B cell (primary cell): ENCODE data around the gene KLHL11. TPM values are rescaled to one million over a fixed set of nuclear protein-coding genes. Genes with fewer than 3 reads are reported as not detected.

ENCODE experiments used
- ATAC-seq: fragments of 200-7000 bp; cut with Tn5 transposase; one replicate; pipeline ENCODE4 v1.10.0; 2021; ENCODE audit warnings: low read depth, mild to moderate bottlenecking, moderate number of reproducible peaks, moderate library complexity
- CTCF ChIA-PET: fragments of 350-600 bp; sonication (Branson Sonifier 250); formaldehyde crosslinking; loops from one replicate; lab custom pipeline; 2021; ENCODE audit warnings: antibody characterized with exemption, inconsistent platforms; lab: Charles Lee
- POLR2A ChIA-PET: fragments of 350-600 bp; sonication (Branson Sonifier 250); formaldehyde crosslinking; loops from one replicate; lab custom pipeline; 2021; ENCODE audit warnings: antibody characterized with exemption; lab: Charles Lee
- DNase-seq: peaks from one replicate; pipeline ENCODE4 v3.0.0; 2013
- H2AFZ ChIP-seq: 2 replicates; pipeline ENCODE4 v1.6.1; 2012; ENCODE audit warnings: mild to moderate bottlenecking, low read depth, low read length; ENCODE audit not compliant: insufficient read depth, poor library complexity, severe bottlenecking
- H3K27ac ChIP-seq, 2 donors: 1 replicate in 1 of 2; 2 replicates in 1 of 2; pipeline ENCODE4 v1.5.1; 2012 to 2013; ENCODE audit warnings: low read length in 2 of 2, mild to moderate bottlenecking in 2 of 2, moderate library complexity in 1 of 2
- H3K27me3 ChIP-seq, 4 experiments: fragments of 200-600 bp in 1 of 4; sonication (generic) in 1 of 4; replicated peaks in 1 of 4; 1 replicate in 2 of 4; 2 replicates in 2 of 4; pipeline versions ENCODE4 v1.6.1 to v1.7.0; 2013 to 2016; ENCODE audit warnings: low read length in 3 of 4, mild to moderate bottlenecking in 2 of 4, mixed read lengths in 1 of 4, moderate library complexity in 1 of 4; ENCODE audit not compliant: insufficient read depth in 4 of 4, control insufficient read depth in 3 of 4; ENCODE audit errors: control extremely low read depth in 1 of 4
- H3K36me3 ChIP-seq, 2 experiments: replicated peaks in 1 of 2; 1 replicate in 1 of 2; 2 replicates in 1 of 2; pipeline versions ENCODE4 v1.6.1 to v1.7.1; 2013; ENCODE audit warnings: low read length in 1 of 2; ENCODE audit not compliant: insufficient read depth in 2 of 2, control insufficient read depth in 1 of 2; ENCODE audit errors: control extremely low read depth in 1 of 2, extremely low read depth in 1 of 2
- H3K4me1 ChIP-seq, 2 donors: fragments of 200-600 bp in 1 of 2; sonication (generic) in 1 of 2; 1 replicate in 1 of 2; 2 replicates in 1 of 2; pipeline versions ENCODE4 v1.5.1 to v1.6.1; 2013 to 2017; ENCODE audit warnings: low read length in 2 of 2; ENCODE audit not compliant: control insufficient read depth in 2 of 2, insufficient read depth in 2 of 2
- H3K4me2 ChIP-seq: replicated peaks from 2 replicates; pipeline ENCODE3; 2012; ENCODE audit warnings: mild to moderate bottlenecking, low read depth, low read length; ENCODE audit not compliant: poor library complexity, severe bottlenecking
- H3K4me3 ChIP-seq, 5 experiments: fragments of 200-600 bp in 1 of 5; sonication (generic) in 1 of 5; 1 replicate in 3 of 5; 2 replicates in 2 of 5; pipeline versions ENCODE4 v1.5.1 to v1.7.0; 2011 to 2016; ENCODE audit warnings: low read length in 4 of 5, mild to moderate bottlenecking in 4 of 5, low read depth in 2 of 5, control low read depth in 1 of 5, moderate library complexity in 1 of 5; ENCODE audit not compliant: insufficient read depth in 1 of 5; ENCODE audit errors: control extremely low read depth in 1 of 5, extremely low read depth in 1 of 5
- H3K79me2 ChIP-seq: fragments of 200-600 bp; sonication (generic); one replicate; pipeline ENCODE4 v1.6.0; 2016; ENCODE audit warnings: low read length; ENCODE audit not compliant: control insufficient read depth, insufficient read depth
- H3K9ac ChIP-seq: fragments of 200-600 bp; sonication (generic); 2 replicates; pipeline ENCODE4 v1.6.1; 2017; ENCODE audit warnings: mild to moderate bottlenecking, low read length, moderate library complexity
- H3K9me3 ChIP-seq, 3 donors: one replicate each; pipeline versions ENCODE4 v1.6.1 to v1.7.1; 2013; ENCODE audit warnings: low read length in 2 of 3; ENCODE audit not compliant: control insufficient read depth in 2 of 3, insufficient read depth in 1 of 3; ENCODE audit errors: control extremely low read depth in 1 of 3
- H4K20me1 ChIP-seq: 2 replicates; pipeline ENCODE4 v1.6.0; 2012; ENCODE audit warnings: mild to moderate bottlenecking, low read length; ENCODE audit not compliant: insufficient read depth, control insufficient read depth, poor library complexity, severe bottlenecking
- H3K27ac Mint-ChIP-seq: one replicate; pipeline ENCODE4 v1.8.0; 2021; ENCODE audit warnings: mixed read lengths
- H3K27me3 Mint-ChIP-seq: one replicate; pipeline ENCODE4 v1.8.0; 2021; ENCODE audit warnings: mixed read lengths
- H3K4me1 Mint-ChIP-seq: one replicate; pipeline ENCODE4 v1.8.0; 2021; ENCODE audit warnings: mixed read lengths
- H3K4me3 Mint-ChIP-seq: one replicate; pipeline ENCODE4 v1.8.0; 2021; ENCODE audit warnings: mixed read lengths
- H3K9me3 Mint-ChIP-seq: one replicate; pipeline ENCODE4 v1.8.0; 2022; ENCODE audit warnings: mixed read lengths; ENCODE audit not compliant: insufficient read depth
- EZH2 ChIP-seq: IDR thresholded peaks from 2 replicates; pipeline ENCODE4 v1.6.1; 2012; ENCODE audit warnings: borderline replicate concordance, low read depth, mild to moderate bottlenecking, moderate library complexity, low read length; ENCODE audit not compliant: insufficient read depth, poor library complexity, severe bottlenecking
- WGBS: methylation state at CpG from one replicate; pipeline ENCODE4 v1.1.5; 2013; ENCODE audit warnings: missing lambda C conversion rate; ENCODE audit not compliant: insufficient coverage; 5-methylcytosine and 5-hydroxymethylcytosine counted together
- intact Hi-C: fragments of 100-400 bp; cut with micrococcal nuclease; formaldehyde crosslinking; loops from one replicate; pipeline ENCODE4 v1.10.0; 2022
- polyA plus RNA-seq: library from polyadenylated mRNA; depleted of rRNA; stranded (reverse); fragments of >200 nt; gene quantifications from 2 replicates; pipeline ENCODE4 v1.2.3, GENCODE V29; 2012
- total RNA-seq, 2 donors: library from RNA; stranded (reverse); fragments of 120-200 nt in 1 of 2; gene quantifications; 1 replicate in 1 of 2; 2 replicates in 1 of 2; pipeline versions ENCODE4 v1.2.3 to v1.2.4, GENCODE V29; 2013 to 2022
- TF ChIP-seq, protein P1 (sequence below): fragments of 200-600 bp; IDR thresholded peaks from one replicate; pipeline ENCODE4 v1.8.0; 2022; ENCODE audit warnings: antibody characterized with exemption, mild to moderate bottlenecking

The KLHL11 gene
- total and polyA plus RNA-seq, 2 donors (not counting 1 experiment from before 2014, with no cell fraction given): 4.2 to 18.7 TPM

DNA sequence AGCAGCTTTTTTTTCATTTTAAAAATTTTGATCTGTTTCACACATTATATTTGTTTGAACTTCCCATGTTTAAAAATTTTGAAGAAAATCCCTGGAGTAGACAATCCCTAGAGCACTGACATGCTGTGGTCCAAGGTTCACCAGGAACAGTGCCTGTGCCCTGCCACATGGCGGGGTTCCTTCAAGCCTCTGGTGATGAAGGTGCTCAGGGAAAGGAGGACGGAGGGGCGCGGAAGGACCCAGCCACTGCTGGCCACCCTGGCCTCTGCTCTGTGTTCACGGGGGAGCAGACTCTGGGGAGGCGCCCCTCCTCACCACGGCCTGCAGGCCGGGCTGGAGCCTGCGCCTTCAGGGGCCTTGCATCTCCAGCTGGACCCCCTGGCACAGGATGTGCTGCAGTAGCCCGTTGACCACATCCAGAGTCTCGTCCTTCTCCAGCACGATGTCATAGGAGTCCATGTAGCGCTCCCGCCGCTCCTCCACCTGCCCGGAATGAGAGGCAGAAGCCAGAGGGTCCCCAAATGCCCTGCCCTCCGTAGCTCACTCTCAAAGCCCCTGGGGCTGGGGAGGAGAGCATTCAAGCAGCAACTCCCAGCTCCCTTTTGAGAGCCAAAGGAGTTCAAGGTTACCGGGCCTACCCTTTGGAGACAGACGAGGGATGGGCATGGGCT, 39.9 kb downstream of the KLHL11 start:
- H3K4me1 Mint-ChIP-seq: no peaks in the 10 kb centered on the region
- ChIA-PET POLR2A (no interaction called here), CTCF (no interaction called here)
- H3K36me3 ChIP-seq: peaks cover 0 to 25% of the 10 kb centered on the region in 2 experiments
- no peaks in the 10 kb centered on the region for H3K27me3 Mint-ChIP-seq
- H3K4me1 ChIP-seq: no peaks in the 10 kb centered on the region
- H3K4me2 ChIP-seq: no peak overlapping the region
- no peak overlapping the region for H3K4me3 Mint-ChIP-seq
- no peak for TF ChIP-seq EZH2
- TF ChIP-seq, protein P1, sequence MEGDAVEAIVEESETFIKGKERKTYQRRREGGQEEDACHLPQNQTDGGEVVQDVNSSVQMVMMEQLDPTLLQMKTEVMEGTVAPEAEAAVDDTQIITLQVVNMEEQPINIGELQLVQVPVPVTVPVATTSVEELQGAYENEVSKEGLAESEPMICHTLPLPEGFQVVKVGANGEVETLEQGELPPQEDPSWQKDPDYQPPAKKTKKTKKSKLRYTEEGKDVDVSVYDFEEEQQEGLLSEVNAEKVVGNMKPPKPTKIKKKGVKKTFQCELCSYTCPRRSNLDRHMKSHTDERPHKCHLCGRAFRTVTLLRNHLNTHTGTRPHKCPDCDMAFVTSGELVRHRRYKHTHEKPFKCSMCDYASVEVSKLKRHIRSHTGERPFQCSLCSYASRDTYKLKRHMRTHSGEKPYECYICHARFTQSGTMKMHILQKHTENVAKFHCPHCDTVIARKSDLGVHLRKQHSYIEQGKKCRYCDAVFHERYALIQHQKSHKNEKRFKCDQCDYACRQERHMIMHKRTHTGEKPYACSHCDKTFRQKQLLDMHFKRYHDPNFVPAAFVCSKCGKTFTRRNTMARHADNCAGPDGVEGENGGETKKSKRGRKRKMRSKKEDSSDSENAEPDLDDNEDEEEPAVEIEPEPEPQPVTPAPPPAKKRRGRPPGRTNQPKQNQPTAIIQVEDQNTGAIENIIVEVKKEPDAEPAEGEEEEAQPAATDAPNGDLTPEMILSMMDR: no peak
- no peak for ATAC-seq
- no peaks in the 10 kb centered on the region for H3K9me3 ChIP-seq
- H3K4me3 ChIP-seq: no peak overlapping the region
- H3K27ac ChIP-seq: no peak overlapping the region
- H3K79me2 ChIP-seq: no peaks in the 10 kb centered on the region
- no peaks in the 10 kb centered on the region for H3K9me3 Mint-ChIP-seq
- H3K27me3 ChIP-seq: no peaks in the 10 kb centered on the region
- no peaks in the 10 kb centered on the region for H4K20me1 ChIP-seq
- no peak overlapping the region for H3K9ac ChIP-seq
- intact Hi-C loops: no loop called here
- no peak overlapping the region for H2AFZ ChIP-seq
- 96% methylated on average over 18 of the region's 19 CpGs for WGBS
- no peak for DNase-seq
- no peak overlapping the region for H3K27ac Mint-ChIP-seq

DNA sequence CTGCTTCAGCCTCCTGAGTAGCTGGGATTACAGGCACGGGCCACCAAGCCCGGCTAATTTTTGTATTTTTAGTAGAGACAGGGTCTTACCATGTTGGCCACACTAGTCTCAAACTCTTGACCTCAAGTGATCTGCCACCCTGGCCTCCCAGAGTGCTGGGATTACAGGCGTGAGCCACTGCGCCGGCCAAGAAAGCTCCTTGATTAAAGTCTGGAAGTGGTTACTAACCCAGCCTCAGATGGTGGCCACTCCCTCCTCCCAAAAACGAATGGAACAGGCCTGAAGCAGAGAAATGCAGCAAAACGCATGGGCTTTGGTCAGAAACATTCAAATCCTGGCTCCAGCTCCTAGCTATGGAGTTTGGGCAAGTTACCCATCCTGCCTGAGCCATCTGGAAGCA, 41.1 kb downstream of the KLHL11 start:
- Histone ChIP-seq H4K20me1 (no peaks in the 10 kb centered on the region), H3K4me2 (no peak overlapping the region), H3K27ac (no peak overlapping the region), H2AFZ (no peak overlapping the region), H3K27me3 (no peaks in the 10 kb centered on the region), H3K9me3 (no peaks in the 10 kb centered on the region), H3K79me2 (no peaks in the 10 kb centered on the region), H3K4me3 (no peak overlapping the region), H3K9ac (no peak overlapping the region), H3K36me3 (peaks cover 0 to 19% of the 10 kb centered on the region in 2 experiments), H3K4me1 (no peaks in the 10 kb centered on the region)
- DNase-seq (no peak), ATAC-seq (no peak)
- POLR2A ChIA-PET: no interaction called here
- TF ChIP-seq EZH2: no peak
- TF ChIP-seq, protein P1: no peak
- intact Hi-C loops: no loop called here
- no peaks in the 10 kb centered on the region for H3K9me3 Mint-ChIP-seq
- H3K27me3 Mint-ChIP-seq: no peaks in the 10 kb centered on the region
- H3K27ac Mint-ChIP-seq: no peak overlapping the region
- H3K4me3 Mint-ChIP-seq: no peak overlapping the region
- WGBS: 93% methylated on average over 4 of the region's 7 CpGs
- no peaks in the 10 kb centered on the region for H3K4me1 Mint-ChIP-seq
- CTCF ChIA-PET: no interaction called here
